SK-N-SH (cell line): Measurements from ENCODE around the gene CCN6. TPM values are rescaled to one million over a fixed set of nuclear protein-coding genes. Genes with fewer than 3 reads are reported as not detected.

ENCODE experiments used
- CTCF ChIA-PET: fragments of 300-600, 350-600 bp; formaldehyde crosslinking; extraction: SDS; loops from one replicate; lab custom pipeline; 2021; lab: Yijun Ruan, JAX
- POLR2A ChIA-PET: fragments of 350-600 bp; sonication (Branson Sonifier 250); formaldehyde crosslinking; extraction: SDS; loops from one replicate; lab custom pipeline; 2020; ENCODE audit warnings: antibody characterized with exemption, inconsistent platforms; lab: Yijun Ruan, JAX
- DNase-seq: peaks from one replicate; pipeline ENCODE4 v3.0.0; 2012
- H2AFZ ChIP-seq: fragments of 200-600 bp; sonication (generic); 2 replicates; pipeline ENCODE4 v1.8.1; 2016; ENCODE audit warnings: antibody characterized with exemption, mild to moderate bottlenecking, low read depth
- H3F3A ChIP-seq: fragments of 200-600 bp; sonication (generic); replicated peaks from 2 replicates; pipeline ENCODE3; 2016; ENCODE audit warnings: antibody characterized with exemption, mild to moderate bottlenecking; ENCODE audit not compliant: insufficient read depth
- H3K27ac ChIP-seq, 2 experiments: fragments of 200-500 bp in 1 of 2; fragments of 200-600 bp in 1 of 2; sonication (Bioruptor generic) in 1 of 2; sonication (generic), shearing (Covaris generic) in 1 of 2; 2 replicates each; pipeline versions ENCODE4 v1.5.1 to v1.6.1; 2014 to 2016; ENCODE audit warnings: low read depth in 2 of 2, inconsistent platforms in 1 of 2, low read length in 1 of 2, mild to moderate bottlenecking in 1 of 2, mixed read lengths in 1 of 2
- H3K27me3 ChIP-seq: fragments of 200-600 bp; sonication (generic), shearing (Covaris generic); 2 replicates; pipeline ENCODE4 v1.6.1; 2016; ENCODE audit warnings: mixed run types; ENCODE audit not compliant: insufficient read depth
- H3K36me3 ChIP-seq, 2 experiments: fragments of 200-500 bp in 1 of 2; fragments of 200-600 bp in 1 of 2; sonication (Bioruptor generic) in 1 of 2; sonication (generic) in 1 of 2; replicated peaks in 1 of 2; 2 replicates each; pipeline versions ENCODE3 to v1.5.1; 2014 to 2016; ENCODE audit warnings: low read length in 1 of 2, mild to moderate bottlenecking in 1 of 2; ENCODE audit not compliant: insufficient read depth in 2 of 2, control insufficient read depth in 1 of 2
- H3K4me1 ChIP-seq, 2 experiments: fragments of 200-500 bp in 1 of 2; fragments of 200-600 bp in 1 of 2; sonication (Bioruptor generic) in 1 of 2; sonication (generic), shearing (Covaris generic) in 1 of 2; 2 replicates each; pipeline versions ENCODE4 v1.5.1 to v1.6.1; 2014 to 2016; ENCODE audit warnings: low read depth in 1 of 2, low read length in 1 of 2, mixed run types in 1 of 2; ENCODE audit not compliant: insufficient read depth in 2 of 2, control insufficient read depth in 1 of 2
- H3K4me2 ChIP-seq: fragments of 200-600 bp; sonication (generic), shearing (Covaris generic); 2 replicates; pipeline ENCODE4 v1.6.1; 2017; ENCODE audit warnings: mixed run types
- H3K4me3 ChIP-seq, 2 experiments: fragments of 200-500 bp in 1 of 2; fragments of 200-600 bp in 1 of 2; sonication (Bioruptor generic) in 1 of 2; sonication (generic), shearing (Covaris generic) in 1 of 2; 2 replicates each; pipeline versions ENCODE4 v1.5.1 to v1.8.1; 2014 to 2016; ENCODE audit warnings: low read depth in 2 of 2, inconsistent platforms in 1 of 2, low read length in 1 of 2, mild to moderate bottlenecking in 1 of 2, mixed read lengths in 1 of 2, moderate library complexity in 1 of 2
- H3K79me2 ChIP-seq: fragments of 200-600 bp; sonication (generic); 2 replicates; pipeline ENCODE4 v1.8.1; 2017; ENCODE audit warnings: mild to moderate bottlenecking; ENCODE audit not compliant: insufficient read depth
- H3K9ac ChIP-seq: fragments of 200-600 bp; sonication (generic); 2 replicates; pipeline ENCODE4 v1.6.1; 2017; ENCODE audit warnings: mixed run types
- H3K9me2 ChIP-seq: fragments of 200-600 bp; sonication (generic); 2 replicates; pipeline ENCODE4 v1.6.1; 2017; ENCODE audit warnings: mixed run types
- H3K9me3 ChIP-seq: fragments of 200-600 bp; sonication (generic); 2 replicates; pipeline ENCODE4 v1.6.1; 2017; ENCODE audit warnings: mixed run types, mild to moderate bottlenecking, moderate library complexity
- H4K20me1 ChIP-seq: fragments of 200-600 bp; sonication (generic); 2 replicates; pipeline ENCODE4 v1.6.1; 2017; ENCODE audit warnings: mild to moderate bottlenecking, mixed run types; ENCODE audit not compliant: insufficient read depth
- CTCF ChIP-seq: fragments of 200-600 bp; sonication (generic); IDR thresholded peaks from 2 replicates; pipeline ENCODE4 v1.6.1; 2017; ENCODE audit warnings: antibody characterized with exemption, mild to moderate bottlenecking, moderate library complexity
- EP300 ChIP-seq, 2 experiments: IDR thresholded peaks; 2 replicates each; pipeline versions ENCODE4 v1.4.0 to v1.6.1; 2012; ENCODE audit warnings: borderline replicate concordance in 1 of 2, low read depth in 1 of 2, low read length in 1 of 2
- EZH2phosphoT487 ChIP-seq: fragments of 200-600 bp; sonication (generic); IDR thresholded peaks from 2 replicates; pipeline ENCODE4 v1.6.1; 2017; ENCODE audit warnings: low read depth, mixed run types, mild to moderate bottlenecking, antibody characterized with exemption, moderate library complexity, borderline replicate concordance
- FOSL2 ChIP-seq: IDR thresholded peaks from 2 replicates; pipeline ENCODE4 v1.4.0; 2012; ENCODE audit warnings: low read depth, mild to moderate bottlenecking, moderate library complexity, borderline replicate concordance
- GATA2 ChIP-seq: sonication (generic); formaldehyde crosslinking; IDR thresholded peaks from 2 replicates; pipeline ENCODE4 v1.5.0; 2020; ENCODE audit warnings: mild to moderate bottlenecking, missing genetic modification reagents
- JUND ChIP-seq: IDR thresholded peaks from 2 replicates; pipeline ENCODE4 v1.4.0; 2012
- MAX ChIP-seq: IDR thresholded peaks from 2 replicates; pipeline ENCODE4 v1.4.0; 2012; ENCODE audit warnings: low read depth
- MEF2A ChIP-seq: IDR thresholded peaks from 2 replicates; pipeline ENCODE4 v1.4.0; 2012; ENCODE audit warnings: low read depth, borderline replicate concordance
- NFIC ChIP-seq: IDR thresholded peaks from 2 replicates; pipeline ENCODE4 v1.4.0; 2012; ENCODE audit warnings: borderline replicate concordance
- NRF1 ChIP-seq: IDR thresholded peaks from 2 replicates; pipeline ENCODE4 v1.6.1; 2012; ENCODE audit warnings: low read depth, mild to moderate bottlenecking, low read length
- PBX3 ChIP-seq: IDR thresholded peaks from 2 replicates; pipeline ENCODE4; 2012
- POLR2AphosphoS5 ChIP-seq: IDR thresholded peaks from 2 replicates; pipeline ENCODE4 v1.6.1; 2012; ENCODE audit warnings: low read depth, low read length
- RCOR1 ChIP-seq: fragments of 150-350 bp; IDR thresholded peaks from 2 replicates; pipeline ENCODE4 v1.6.1; 2017; ENCODE audit warnings: antibody characterized with exemption, low read length
- REST ChIP-seq: IDR thresholded peaks from 2 replicates; pipeline ENCODE4 v1.6.1; 2012; ENCODE audit warnings: mild to moderate bottlenecking, low read depth, low read length, moderate library complexity
- RFX5 ChIP-seq: IDR thresholded peaks from 2 replicates; pipeline ENCODE4 v1.6.1; 2012; ENCODE audit warnings: mild to moderate bottlenecking, improper control_type of control experiment, low read length
- RXRA ChIP-seq: IDR thresholded peaks from 2 replicates; pipeline ENCODE4 v1.4.0; 2012; ENCODE audit warnings: low read depth, mild to moderate bottlenecking, borderline replicate concordance
- TCF12 ChIP-seq: IDR thresholded peaks from 2 replicates; pipeline ENCODE4 v1.4.0; 2012
- TEAD4 ChIP-seq: IDR thresholded peaks from 2 replicates; pipeline ENCODE4 v1.4.0; 2012; ENCODE audit warnings: mild to moderate bottlenecking, borderline replicate concordance; ENCODE audit not compliant: insufficient read depth
- ZBTB33 ChIP-seq: IDR thresholded peaks from 2 replicates; pipeline ENCODE4 v1.4.0; 2012; ENCODE audit warnings: low read depth, borderline replicate concordance
- polyA plus RNA-seq, 3 experiments: library from polyadenylated mRNA; depleted of rRNA; stranded (reverse); fragments of >200 nt; gene quantifications; 2 replicates each; pipeline ENCODE4 v1.2.3, GENCODE V29; 2012

Gene CCN6
- polyA plus RNA-seq, 1 of the 3 experiments (the other 2 are of a cell fraction): not detected

GRCh38 chr6:112022749-112023148 is 31.2 kb upstream of the CCN6 start:
- POLR2A ChIA-PET: no interaction called here
- H3K9me2 ChIP-seq: no peaks in the 10 kb centered on the region
- CTCF ChIA-PET: interaction anchor here (2.0 kb wide), 1 partner anchor 20 kb away, joined by 5 read pairs; no protein-coding TSS in a partner anchor

More at GRCh38 chr6:112022749-112023148, 31.2 kb upstream of the CCN6 start:
- H3K4me3 ChIP-seq: no peak overlapping the region
- H3K27ac ChIP-seq: no peak overlapping the region
- no peaks in the 10 kb centered on the region for H3K9me3 ChIP-seq
- H3F3A ChIP-seq: no peaks in the 10 kb centered on the region
- no peak overlapping the region for H3K4me2 ChIP-seq
- H3K4me1 ChIP-seq: peaks cover 2 to 20% of the 10 kb centered on the region in 2 experiments; a peak in 2 of 4 replicates
- no peaks in the 10 kb centered on the region for H4K20me1 ChIP-seq
- H3K36me3 ChIP-seq: no peaks in the 10 kb centered on the region
- H3K79me2 ChIP-seq: no peaks in the 10 kb centered on the region
- TF ChIP-seq CTCF (no peak), PBX3 (no peak), FOSL2 (no peak), RCOR1 (no peak), MAX (no peak), REST (no peak), MEF2A (no peak), TEAD4 (no peak), RFX5 (no peak), EZH2phosphoT487 (no peak), JUND (no peak), GATA2 (no peak), NFIC (no peak), NRF1 (no peak), POLR2AphosphoS5 (no peak), EP300 (IDR thresholded peaks at IDR 0.05; ENCODE audit: borderline replicate concordance in 1 of 2, low read depth in 1 of 2, low read length in 1 of 2) (no peak), TCF12 (no peak), RXRA (no peak), ZBTB33 (no peak)
- no peak overlapping the region for H2AFZ ChIP-seq
- no peak overlapping the region for H3K9ac ChIP-seq
- no peak for DNase-seq
- H3K27me3 ChIP-seq: no peaks in the 10 kb centered on the region
